Upper lobe of left lung (tissue), 6 donors: ENCODE results near the gene NLRP6. TPM values are rescaled to one million over a fixed set of nuclear protein-coding genes. Genes with fewer than 3 reads are reported as not detected.

Experiments used
- ATAC-seq, 2 donors: fragments of 200-7000 bp; cut with Tn5 transposase; one replicate each; pipeline ENCODE4 v1.9.1; 2022; ENCODE audit warnings: mild to moderate bottlenecking in 2 of 2, moderate library complexity in 2 of 2; ENCODE audit not compliant: low FRiP score in 2 of 2
- DNase-seq, 2 donors: peaks; one replicate each; pipeline ENCODE4 v3.0.0-alpha.2; 2019 to 2020
- H3K27ac ChIP-seq, 4 donors: fragments of 200-600 bp; sonication (generic); one replicate each; pipeline ENCODE4 v1.5.1; 2016 to 2019
- H3K27me3 ChIP-seq, 4 donors: fragments of 200-600 bp; sonication (generic); one replicate each; pipeline ENCODE4 v1.5.1; 2017 to 2019
- H3K36me3 ChIP-seq, 4 donors: fragments of 200-600 bp; sonication (generic); one replicate each; pipeline ENCODE4 v1.5.1; 2016 to 2019
- H3K4me1 ChIP-seq, 4 donors: fragments of 200-600 bp; sonication (generic); one replicate each; pipeline ENCODE4 v1.5.1; 2018 to 2019
- H3K4me3 ChIP-seq, 4 donors: fragments of 200-600 bp; sonication (generic); one replicate each; pipeline ENCODE4 v1.5.1; 2017 to 2019; ENCODE audit warnings: mild to moderate bottlenecking in 2 of 4, moderate library complexity in 1 of 4
- H3K9me3 ChIP-seq, 4 donors: fragments of 200-600 bp; sonication (generic); one replicate each; pipeline ENCODE4 v1.5.1; 2018 to 2019
- CTCF ChIP-seq, 6 experiments: fragments of 450-650 bp in 4 of 6; fragments of 200-600 bp in 2 of 6; sonication (generic) in 2 of 6; IDR thresholded peaks; one replicate each; pipeline ENCODE4 v1.5.1; 2016 to 2019; ENCODE audit warnings: antibody characterized with exemption in 6 of 6
- EP300 ChIP-seq, 4 donors: sonication (generic); formaldehyde crosslinking; IDR thresholded peaks; one replicate each; pipeline ENCODE4 v1.5.1; 2017; ENCODE audit warnings: antibody characterized with exemption in 4 of 4, control low read depth in 2 of 4
- POLR2A ChIP-seq, 4 donors: fragments of 450-650 bp; IDR thresholded peaks; one replicate each; pipeline ENCODE4 v1.5.1; 2016 to 2017; ENCODE audit warnings: antibody characterized with exemption in 4 of 4, mild to moderate bottlenecking in 2 of 4
- POLR2AphosphoS5 ChIP-seq, 2 donors: sonication (generic); formaldehyde crosslinking; IDR thresholded peaks; one replicate each; pipeline ENCODE4 v1.5.1; 2017; ENCODE audit warnings: antibody characterized with exemption in 2 of 2
- WGBS, 2 donors: methylation state at CpG; one replicate each; pipeline ENCODE4 v1.1.5; 2017 to 2018; 5-methylcytosine and 5-hydroxymethylcytosine counted together
- total RNA-seq, 6 donors: library from RNA; depleted of rRNA in 4 of 6; stranded (reverse); fragments of >200 nt in 4 of 6; gene quantifications; one replicate each; pipeline versions ENCODE4 v1.1.0 to v1.2.1, GENCODE V29; 2016 to 2021
- donor health status: DM: no; HTN: no; CAD: no; lungs with moderate emphysema.
- donor health status: DM: no; HTN: yes; CAD: no; lungs with severe emphysema.

Gene NLRP6
- total RNA-seq, 6 donors from 2014 or later, result 1.3 to 7.3 (median 3.1) TPM

- no peak for DNase-seq
- no peak for ATAC-seq
- Histone ChIP-seq H3K9me3 (no peaks in the 10 kb centered on the region), H3K27me3 (no peaks in the 10 kb centered on the region), H3K27ac (peak overlapping the region; percentile 87 to 95 (median 91)), H3K4me1 (peaks cover 29 to 45% (median 34%) of the 10 kb centered on the region in 4 donors), H3K36me3 (no peaks in the 10 kb centered on the region), H3K4me3 (no peak overlapping the region)
- WGBS, 2 donors, result 83 to 87% methylated on average over 30 of the region's 30 CpGs
- TF ChIP-seq POLR2A (IDR thresholded peaks at IDR 0.05) (no peak), CTCF (IDR thresholded peaks at IDR 0.05) (no peak), EP300 (IDR thresholded peaks at IDR 0.05) (no peak), POLR2AphosphoS5 (IDR thresholded peaks at IDR 0.05) (no peak)
Observed at GRCh38 chr11:325796-326591, 47.8 kb downstream of the NLRP6 start.

GRCh38 chr11:326592-326841 is 48.3 kb downstream of the NLRP6 start:
- TF ChIP-seq POLR2AphosphoS5 (IDR thresholded peaks at IDR 0.05) (no peak), EP300 (IDR thresholded peaks at IDR 0.05) (no peak), POLR2A (IDR thresholded peaks at IDR 0.05) (no peak), CTCF (IDR thresholded peaks at IDR 0.05) (no peak)
- H3K27ac ChIP-seq, result peak overlapping the region; percentile 87 to 95 (median 91)
- no peaks in the 10 kb centered on the region for H3K36me3 ChIP-seq
- ATAC-seq (peak in 1 of 2 donors; percentile 61), DNase-seq (peak in 1 of 2 donors; percentile 68)
- WGBS, 2 donors, result 50 to 63% methylated on average over 6 of the region's 6 CpGs
- no peak overlapping the region for H3K4me3 ChIP-seq
- peaks cover 27 to 45% (median 34%) of the 10 kb centered on the region in 4 donors for H3K4me1 ChIP-seq
- no peaks in the 10 kb centered on the region for H3K9me3 ChIP-seq
- no peaks in the 10 kb centered on the region for H3K27me3 ChIP-seq

GRCh38 chr11:326842-327580 is 48.8 kb downstream of the NLRP6 start:
- H3K4me3 ChIP-seq, result peak overlapping the region in 1 of 4 donors; percentile 27
- peak; percentile 86 to 87 for ATAC-seq

GRCh38 chr11:327581-327923 is 49.3 kb downstream of the NLRP6 start:
- TF ChIP-seq CTCF (IDR thresholded peaks at IDR 0.05) (no peak), EP300 (IDR thresholded peaks at IDR 0.05) (no peak), POLR2AphosphoS5 (IDR thresholded peaks at IDR 0.05) (no peak), POLR2A (IDR thresholded peaks at IDR 0.05) (no peak)
- no peak for DNase-seq
- ATAC-seq, result no peak
- Histone ChIP-seq H3K4me3 (peak overlapping the region in 1 of 4 donors; percentile 27), H3K27me3 (no peaks in the 10 kb centered on the region), H3K27ac (peak overlapping the region; percentile 87 to 95 (median 91)), H3K36me3 (no peaks in the 10 kb centered on the region), H3K4me1 (peaks cover 27 to 45% (median 34%) of the 10 kb centered on the region in 4 donors), H3K9me3 (no peaks in the 10 kb centered on the region)
- 95 to 96% methylated on average over 3 of the region's 3 CpGs for WGBS, 2 donors

More at GRCh38 chr11:326842-327580, 48.8 kb downstream of the NLRP6 start:
- Histone ChIP-seq H3K4me1 (peaks cover 27 to 45% (median 34%) of the 10 kb centered on the region in 4 donors), H3K27me3 (no peaks in the 10 kb centered on the region), H3K9me3 (no peaks in the 10 kb centered on the region), H3K27ac (peak overlapping the region; percentile 87 to 95 (median 91)), H3K36me3 (no peaks in the 10 kb centered on the region)
- WGBS, 2 donors, result 12 to 21% methylated on average over 17 to 18 of the region's 19 CpGs
- peak; percentile 79 to 88 for TF ChIP-seq POLR2AphosphoS5 (IDR thresholded peaks at IDR 0.05)
- no peak for TF ChIP-seq CTCF (IDR thresholded peaks at IDR 0.05)
- peak in 2 of 4 donors; percentile 74 to 85 for TF ChIP-seq EP300 (IDR thresholded peaks at IDR 0.05)
- TF ChIP-seq POLR2A (IDR thresholded peaks at IDR 0.05), result peak in 2 of 4 donors; percentile 22 to 47
- peak in 1 of 2 donors; percentile 89 for DNase-seq
